Karpas-422 (cell line): ENCODE measurements around the gene SAMD5. TPM values are rescaled to one million over a fixed set of nuclear protein-coding genes. Genes with fewer than 3 reads are reported as not detected.

Experiments used
- DNase-seq: peaks from one replicate; pipeline ENCODE4 v3.0.0-alpha.2; 2015
- H2AFZ ChIP-seq: fragments of 200-600 bp; sonication (generic); 2 replicates; pipeline ENCODE4 v1.6.1; 2014; ENCODE audit warnings: antibody characterized with exemption, low read length, mixed read lengths
- H3K27ac ChIP-seq: fragments of 200-600 bp; sonication (generic); 2 replicates; pipeline ENCODE4 v1.5.1; 2014; ENCODE audit warnings: mild to moderate bottlenecking, low read length, moderate library complexity
- H3K27me3 ChIP-seq: fragments of 200-600 bp; sonication (generic); 2 replicates; pipeline ENCODE4 v1.6.1; 2014; ENCODE audit warnings: low read length, mixed read lengths
- H3K36me3 ChIP-seq: fragments of 200-600 bp; sonication (generic); 2 replicates; pipeline ENCODE4 v1.6.1; 2014; ENCODE audit warnings: low read length, mixed read lengths; ENCODE audit not compliant: insufficient read depth
- H3K4me1 ChIP-seq: fragments of 200-600 bp; sonication (generic); 2 replicates; pipeline ENCODE4 v1.6.1; 2014; ENCODE audit warnings: mild to moderate bottlenecking, low read length, mixed read lengths
- H3K4me2 ChIP-seq: fragments of 200-600 bp; sonication (generic); 2 replicates; pipeline ENCODE4 v1.6.1; 2014; ENCODE audit warnings: low read length, low read depth, mild to moderate bottlenecking; ENCODE audit not compliant: poor library complexity, severe bottlenecking
- H3K4me3 ChIP-seq: fragments of 200-600 bp; sonication (generic); 2 replicates; pipeline ENCODE4 v1.5.1; 2014; ENCODE audit warnings: mild to moderate bottlenecking, antibody characterized with exemption, low read length, mixed read lengths
- H3K79me2 ChIP-seq: fragments of 200-600 bp; sonication (generic); 2 replicates; pipeline ENCODE4 v1.6.1; 2014; ENCODE audit warnings: mild to moderate bottlenecking, low read length, mixed read lengths
- H3K9ac ChIP-seq: fragments of 200-600 bp; sonication (generic); 2 replicates; pipeline ENCODE4 v1.6.0; 2014; ENCODE audit warnings: low read length
- H3K9me2 ChIP-seq: fragments of 200-600 bp; sonication (generic), shearing (Covaris generic); replicated peaks from 2 replicates; pipeline ENCODE4 v1.6.0; 2014; ENCODE audit warnings: mild to moderate bottlenecking, low read length, moderate library complexity; ENCODE audit not compliant: insufficient read depth
- H3K9me3 ChIP-seq: fragments of 300-700, 200-600 bp; sonication (generic); 2 replicates; pipeline ENCODE4 v1.6.1; 2014; ENCODE audit warnings: low read length, mixed read lengths
- H4K20me1 ChIP-seq: fragments of 200-600 bp; sonication (generic); 2 replicates; pipeline ENCODE4 v1.6.1; 2014; ENCODE audit warnings: mild to moderate bottlenecking, antibody characterized with exemption, low read length, low read depth; ENCODE audit not compliant: insufficient read depth
- total RNA-seq: library from RNA; depleted of rRNA; stranded (reverse); fragments of >200 nt; shearing (Covaris generic); gene quantifications from 2 replicates; pipeline ENCODE4 v1.2.3, GENCODE V29; 2014; ENCODE audit warnings: low replicate concordance

SAMD5 gene
- total RNA-seq, 1 experiment from 2014 or later = not detected

GRCh38 chr6:147566244-147566898, 57.9 kb downstream of the SAMD5 start:
- H4K20me1 ChIP-seq = no peaks in the 10 kb centered on the region
- no peaks in the 10 kb centered on the region for H3K9me3 ChIP-seq
- H3K4me2 ChIP-seq = no peak overlapping the region
- no peaks in the 10 kb centered on the region for H3K79me2 ChIP-seq
- no peaks in the 10 kb centered on the region for H3K36me3 ChIP-seq
- H3K27me3 ChIP-seq = no peaks in the 10 kb centered on the region
- DNase-seq = no peak
- H3K4me3 ChIP-seq = no peak overlapping the region
- H3K27ac ChIP-seq = no peak overlapping the region
- H3K9me2 ChIP-seq = no peaks in the 10 kb centered on the region
- peaks cover 3% of the 10 kb centered on the region; the same call in 1 of the 2 replicates for H3K4me1 ChIP-seq
- no peak overlapping the region for H3K9ac ChIP-seq
- H2AFZ ChIP-seq = no peak overlapping the region

DNA sequence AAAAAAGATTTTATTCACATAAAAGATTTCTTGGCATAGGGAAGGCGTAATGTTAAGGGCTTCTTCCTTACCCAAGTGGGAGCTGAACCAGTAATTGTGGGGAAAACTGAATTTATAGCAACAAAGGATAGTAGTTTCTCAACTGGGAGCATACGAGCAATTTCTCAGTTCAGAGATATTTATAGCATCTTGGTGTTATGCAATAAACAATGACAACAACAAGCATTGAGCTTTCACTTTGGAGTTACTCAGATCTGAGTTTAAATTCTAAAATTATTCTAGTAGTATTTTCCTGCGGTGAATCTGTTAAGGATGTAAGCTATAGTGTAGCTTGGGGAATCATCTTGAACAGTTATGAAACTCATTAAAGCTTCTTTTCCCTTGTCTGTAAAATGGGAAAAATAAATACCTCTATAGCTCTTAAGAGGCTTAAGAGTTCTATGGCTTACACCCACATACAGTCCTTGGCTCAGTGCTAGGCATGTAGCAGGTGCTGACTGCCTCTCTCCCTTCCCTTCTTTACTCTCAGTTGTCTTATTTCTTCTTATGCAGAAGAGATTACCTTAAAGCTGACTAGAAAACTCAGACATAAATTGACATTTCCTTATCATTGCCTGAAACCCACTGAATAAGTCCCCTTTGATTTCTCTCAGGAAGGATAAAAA, 58.8 kb downstream of the SAMD5 start:
- H3K4me2 ChIP-seq = no peak overlapping the region
- H3K79me2 ChIP-seq = no peaks in the 10 kb centered on the region
- H3K27me3 ChIP-seq = no peaks in the 10 kb centered on the region
- no peaks in the 10 kb centered on the region for H4K20me1 ChIP-seq
- H3K9me2 ChIP-seq = no peaks in the 10 kb centered on the region
- no peaks in the 10 kb centered on the region for H3K36me3 ChIP-seq
- no peak overlapping the region for H2AFZ ChIP-seq
- no peak overlapping the region for H3K4me3 ChIP-seq
- H3K4me1 ChIP-seq = peaks cover 3% of the 10 kb centered on the region; the same call in 1 of the 2 replicates
- DNase-seq = no peak
- H3K27ac ChIP-seq = no peak overlapping the region
- H3K9me3 ChIP-seq = no peaks in the 10 kb centered on the region
- H3K9ac ChIP-seq = no peak overlapping the region

DNA sequence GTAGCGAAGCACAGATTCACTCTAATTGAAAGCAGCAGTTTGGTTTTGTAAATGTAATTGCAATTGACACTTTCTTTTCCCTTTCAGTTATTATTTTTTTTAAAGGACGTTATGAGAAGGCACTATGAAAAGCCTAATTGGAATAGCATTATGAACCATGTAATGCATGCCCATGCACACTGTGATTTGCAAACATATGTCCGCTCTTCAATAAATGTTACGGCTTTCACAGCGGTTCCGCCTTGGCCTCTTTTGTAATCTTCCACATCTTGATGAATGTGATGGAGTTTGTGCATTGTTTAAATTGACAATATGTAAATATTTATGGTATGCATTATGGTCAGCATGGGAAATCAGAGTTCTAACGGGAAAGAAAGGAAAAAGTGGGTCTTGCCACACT, 61.3 kb downstream of the SAMD5 start:
- no peaks in the 10 kb centered on the region for H4K20me1 ChIP-seq
- no peaks in the 10 kb centered on the region for H3K79me2 ChIP-seq
- H3K9me3 ChIP-seq = no peaks in the 10 kb centered on the region
- no peak overlapping the region for H3K27ac ChIP-seq
- H3K9ac ChIP-seq = no peak overlapping the region
- H3K27me3 ChIP-seq = no peaks in the 10 kb centered on the region
- no peak for DNase-seq
- no peak overlapping the region for H2AFZ ChIP-seq
- no peaks in the 10 kb centered on the region for H3K36me3 ChIP-seq
- peaks cover 3% of the 10 kb centered on the region; the same call in 1 of the 2 replicates for H3K4me1 ChIP-seq
- no peak overlapping the region for H3K4me3 ChIP-seq
- H3K4me2 ChIP-seq = no peak overlapping the region
- H3K9me2 ChIP-seq = no peaks in the 10 kb centered on the region

- Histone ChIP-seq H3K4me3 (no peak overlapping the region), H3K27ac (no peak overlapping the region), H3K27me3 (no peaks in the 10 kb centered on the region), H3K4me2 (no peak overlapping the region), H3K4me1 (peaks cover 3% of the 10 kb centered on the region; the same call in 1 of the 2 replicates), H4K20me1 (no peaks in the 10 kb centered on the region), H3K9ac (no peak overlapping the region), H3K9me2 (no peaks in the 10 kb centered on the region), H3K79me2 (no peaks in the 10 kb centered on the region), H3K36me3 (no peaks in the 10 kb centered on the region), H3K9me3 (no peaks in the 10 kb centered on the region), H2AFZ (no peak overlapping the region)
- DNase-seq = no peak
Measured at GRCh38 chr6:147570681-147571080, 62.2 kb downstream of the SAMD5 start.

DNA sequence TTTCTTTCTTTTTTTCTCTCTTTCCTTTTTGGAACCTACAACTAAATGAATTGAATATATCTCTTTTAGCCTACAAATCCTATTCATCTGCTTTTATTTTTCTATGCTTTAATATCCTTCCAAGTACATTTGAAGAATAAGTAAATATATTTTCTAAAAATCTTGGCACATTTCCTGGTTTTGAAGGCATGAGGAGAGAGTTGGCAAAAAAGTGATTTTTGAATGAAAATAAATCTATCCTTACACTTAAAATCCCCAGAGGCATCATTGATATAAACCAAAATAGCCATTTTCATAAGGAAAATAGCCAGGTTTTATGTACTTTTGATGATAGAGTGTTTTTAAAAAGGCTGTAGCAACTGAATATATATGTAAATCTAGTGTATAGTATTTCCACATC, 69.0 kb downstream of the SAMD5 start:
- Histone ChIP-seq H3K4me1 (no peaks in the 10 kb centered on the region), H3K9me3 (no peaks in the 10 kb centered on the region), H4K20me1 (no peaks in the 10 kb centered on the region), H3K4me2 (no peak overlapping the region), H3K9ac (no peak overlapping the region), H3K36me3 (no peaks in the 10 kb centered on the region), H3K27ac (no peak overlapping the region), H3K79me2 (no peaks in the 10 kb centered on the region), H3K9me2 (no peaks in the 10 kb centered on the region), H3K27me3 (no peaks in the 10 kb centered on the region), H2AFZ (no peak overlapping the region), H3K4me3 (no peak overlapping the region)
- DNase-seq = no peak

DNA sequence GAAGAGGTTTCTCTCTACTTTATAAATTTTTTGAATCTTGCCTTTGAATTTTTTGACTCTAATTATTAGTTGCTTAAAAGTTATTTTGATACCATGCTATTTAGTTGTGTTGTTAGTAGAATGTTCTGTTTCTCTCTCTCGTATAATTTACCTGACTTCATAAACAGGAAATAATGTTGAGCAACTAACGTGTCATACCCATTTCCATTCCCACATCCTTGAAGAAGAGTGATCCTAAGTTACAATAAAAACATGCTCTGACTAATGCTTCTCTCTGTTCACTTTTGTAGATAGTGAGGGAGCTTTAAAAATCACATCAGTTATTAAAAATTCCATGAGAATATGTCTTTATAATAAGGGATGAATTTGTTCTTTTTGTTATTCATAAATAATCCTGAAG, 69.7 kb downstream of the SAMD5 start:
- H3K79me2 ChIP-seq = no peaks in the 10 kb centered on the region
- no peak overlapping the region for H2AFZ ChIP-seq
- no peaks in the 10 kb centered on the region for H4K20me1 ChIP-seq
- no peaks in the 10 kb centered on the region for H3K27me3 ChIP-seq
- H3K9me3 ChIP-seq = no peaks in the 10 kb centered on the region
- no peak for DNase-seq
- no peaks in the 10 kb centered on the region for H3K36me3 ChIP-seq
- H3K27ac ChIP-seq = no peak overlapping the region
- no peak overlapping the region for H3K4me3 ChIP-seq
- H3K4me2 ChIP-seq = no peak overlapping the region
- no peaks in the 10 kb centered on the region for H3K4me1 ChIP-seq
- no peaks in the 10 kb centered on the region for H3K9me2 ChIP-seq
- H3K9ac ChIP-seq = no peak overlapping the region

GRCh38 chr6:147578883-147579282, 70.4 kb downstream of the SAMD5 start:
- no peak overlapping the region for H3K4me3 ChIP-seq
- no peaks in the 10 kb centered on the region for H3K4me1 ChIP-seq
- no peak overlapping the region for H3K9ac ChIP-seq
- no peaks in the 10 kb centered on the region for H4K20me1 ChIP-seq
- DNase-seq = no peak
- no peaks in the 10 kb centered on the region for H3K36me3 ChIP-seq
- H3K27ac ChIP-seq = no peak overlapping the region
- H3K4me2 ChIP-seq = no peak overlapping the region
- no peak overlapping the region for H2AFZ ChIP-seq
- H3K9me2 ChIP-seq = no peaks in the 10 kb centered on the region
- H3K79me2 ChIP-seq = no peaks in the 10 kb centered on the region
- no peaks in the 10 kb centered on the region for H3K27me3 ChIP-seq
- no peaks in the 10 kb centered on the region for H3K9me3 ChIP-seq

GRCh38 chr6:147579667-147580066, 71.2 kb downstream of the SAMD5 start:
- Histone ChIP-seq H3K9me2 (no peaks in the 10 kb centered on the region), H3K79me2 (no peaks in the 10 kb centered on the region), H3K4me2 (no peak overlapping the region), H3K27me3 (no peaks in the 10 kb centered on the region), H3K9ac (no peak overlapping the region), H4K20me1 (no peaks in the 10 kb centered on the region), H3K27ac (no peak overlapping the region), H3K4me1 (no peaks in the 10 kb centered on the region), H3K36me3 (no peaks in the 10 kb centered on the region), H3K4me3 (no peak overlapping the region), H3K9me3 (no peaks in the 10 kb centered on the region), H2AFZ (no peak overlapping the region)
- DNase-seq = no peak
